C4-2B (cell line): ENCODE measurements around the gene ACADVL.

ENCODE experiments used
- CTCF ChIP-seq: fragments of 450-650 bp; conservative IDR thresholded peaks from 2 replicates; pipeline ENCODE4 v1.5.1; 2017; ENCODE audit warnings: mild to moderate bottlenecking
- ZFX ChIP-seq: fragments of 450-650 bp; IDR thresholded peaks from 2 replicates; pipeline ENCODE4 v1.6.1; 2017

DNA sequence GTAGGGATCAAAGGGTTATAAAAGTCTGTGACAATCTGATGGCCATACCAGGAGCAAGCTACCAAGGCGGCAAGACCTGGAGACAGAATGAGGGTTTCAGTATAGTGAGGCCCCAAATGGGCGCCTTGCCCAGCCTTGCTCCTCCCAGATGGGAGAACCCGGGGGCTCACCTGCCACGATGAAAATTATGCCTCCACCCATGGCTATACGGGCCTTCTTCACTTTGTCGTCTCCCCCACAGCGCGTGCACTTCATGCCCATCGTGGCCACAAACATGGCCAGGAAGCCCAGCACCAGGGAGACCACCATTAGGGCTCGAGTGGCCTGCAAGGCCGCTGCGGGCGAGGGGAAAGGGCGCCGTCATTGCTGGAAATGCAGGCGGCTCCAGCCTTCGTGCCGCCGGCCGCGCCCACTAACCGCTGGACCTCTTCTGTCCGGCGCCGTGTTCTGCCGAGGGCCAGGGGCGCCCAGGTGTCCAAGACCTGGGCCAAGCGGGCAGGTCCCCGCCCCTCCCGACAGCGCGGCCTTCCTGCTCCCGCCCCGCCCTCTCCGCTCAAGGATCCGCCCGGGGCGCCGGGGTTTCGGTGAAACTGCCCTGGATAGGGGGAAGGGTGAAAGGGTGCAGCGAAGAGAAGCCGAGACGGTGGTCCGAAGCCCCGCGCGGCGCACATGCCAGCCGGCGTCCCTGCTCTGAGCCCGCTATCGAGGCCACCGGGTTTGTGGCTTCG, 41.1 kb downstream of the ACADVL start:
- TF ChIP-seq CTCF (no peak), ZFX (no peak)
